Stimulated activated CD8-positive, alpha-beta memory T cell treated with anti-CD3 and anti-CD28 coated beads, Interleukin-12 subunit alpha, Interleukin-12 subunit beta, amount 100 ng/mL, for 1 hour (primary cell): Measurements from ENCODE around the gene VEPH1.
"Not testable (repeated sequence)": the region's sequence is repeated elsewhere in the genome, so short reads cannot be mapped to it uniquely, and the experiment has no call there.

Experiments
- DNase-seq: peaks from one replicate; pipeline ENCODE4 v3.0.0-alpha.2; 2020; ENCODE audit warnings: low read depth

The VEPH1 gene

GRCh38 chr3:157387708-157388435 lies 115.3 kb downstream of the VEPH1 start:
- no peak for DNase-seq

- no peak for DNase-seq
Observed at GRCh38 chr3:157384491-157384890, 118.7 kb downstream of the VEPH1 start.

GRCh38 chr3:157384031-157384430 lies 119.2 kb downstream of the VEPH1 start:
- DNase-seq = no peak

GRCh38 chr3:157381606-157382005 lies 121.6 kb downstream of the VEPH1 start:
- DNase-seq = no peak

GRCh38 chr3:157379525-157380140 lies 123.6 kb downstream of the VEPH1 start:
- DNase-seq = no peak

GRCh38 chr3:157376603-157377300 lies 126.5 kb downstream of the VEPH1 start:
- no peak for DNase-seq

- no peak for DNase-seq
Observed at GRCh38 chr3:157375342-157375986, 127.8 kb downstream of the VEPH1 start.

GRCh38 chr3:157374933-157375332 lies 128.3 kb downstream of the VEPH1 start:
- no peak for DNase-seq

GRCh38 chr3:157373783-157374182 lies 129.4 kb downstream of the VEPH1 start:
- DNase-seq = no peak

- no peak for DNase-seq
Observed at GRCh38 chr3:157370867-157371266, 132.3 kb downstream of the VEPH1 start.

- no peak for DNase-seq
Observed at GRCh38 chr3:157369727-157370421, 133.3 kb downstream of the VEPH1 start.

- no peak for DNase-seq
Observed at GRCh38 chr3:157368171-157368570, 135.0 kb downstream of the VEPH1 start.

- no peak for DNase-seq
Observed at GRCh38 chr3:157363393-157363792, 139.8 kb downstream of the VEPH1 start.

GRCh38 chr3:157362348-157362747 lies 140.9 kb downstream of the VEPH1 start:
- no peak for DNase-seq

- DNase-seq = no peak
Observed at GRCh38 chr3:157360044-157360443, 143.2 kb downstream of the VEPH1 start.

GRCh38 chr3:157356541-157356940 lies 146.7 kb downstream of the VEPH1 start:
- no peak for DNase-seq

- DNase-seq = no peak
Observed at GRCh38 chr3:157355276-157355675, 147.9 kb downstream of the VEPH1 start.

- no peak for DNase-seq
Observed at GRCh38 chr3:157354722-157355121, 148.5 kb downstream of the VEPH1 start.

GRCh38 chr3:157354254-157354653 lies 149.0 kb downstream of the VEPH1 start:
- DNase-seq = no peak

- DNase-seq = no peak
Observed at GRCh38 chr3:157353652-157354051, 149.6 kb downstream of the VEPH1 start.

GRCh38 chr3:157351981-157352380 lies 151.2 kb downstream of the VEPH1 start:
- no peak for DNase-seq

GRCh38 chr3:157350651-157351050 lies 152.6 kb downstream of the VEPH1 start:
- DNase-seq = not testable (repeated sequence)
